Neuronal stem cell (in vitro differentiated cells): ENCODE data around the gene PRKAB2.
"Not testable (repeated sequence)": the region's sequence is repeated elsewhere in the genome, so short reads cannot be mapped to it uniquely, and the experiment has no call there.

ENCODE experiments used
- DNase-seq: peaks from one replicate; pipeline ENCODE4 v3.0.0-alpha.2; 2013; ENCODE audit warnings: low spot score
- H2AFZ ChIP-seq: one replicate; pipeline ENCODE4 v1.6.1; 2013; ENCODE audit warnings: mild to moderate bottlenecking, low read length, inconsistent platforms
- H2AK5ac ChIP-seq: 2 replicates; pipeline ENCODE4 v1.6.1; 2013; ENCODE audit warnings: low read depth, mild to moderate bottlenecking, inconsistent platforms, low read length, moderate library complexity, mixed read lengths
- H2BK120ac ChIP-seq: 2 replicates; pipeline ENCODE4 v1.6.1; 2013; ENCODE audit warnings: low read depth, mild to moderate bottlenecking, inconsistent platforms, low read length, moderate library complexity, mixed read lengths
- H2BK12ac ChIP-seq: one replicate; pipeline ENCODE4 v1.6.1; 2013; ENCODE audit warnings: low read length, inconsistent platforms
- H2BK15ac ChIP-seq: 2 replicates; pipeline ENCODE4 v1.6.1; 2013; ENCODE audit warnings: mild to moderate bottlenecking, low read length, inconsistent platforms, mixed read lengths
- H2BK5ac ChIP-seq: one replicate; pipeline ENCODE4 v1.6.1; 2013; ENCODE audit warnings: inconsistent platforms, mild to moderate bottlenecking, low read length, moderate library complexity
- H3K14ac ChIP-seq: one replicate; pipeline ENCODE4 v1.6.1; 2013; ENCODE audit warnings: low read length, inconsistent platforms
- H3K18ac ChIP-seq: 2 replicates; pipeline ENCODE4 v1.6.1; 2013; ENCODE audit warnings: low read length, inconsistent platforms
- H3K23ac ChIP-seq: 2 replicates; pipeline ENCODE4 v1.6.1; 2013; ENCODE audit warnings: low read depth, mild to moderate bottlenecking, mixed read lengths, low read length, inconsistent platforms; ENCODE audit not compliant: poor library complexity
- H3K27ac ChIP-seq: replicated peaks from 3 replicates; pipeline ENCODE4 v1.5.1; 2013; ENCODE audit warnings: low read length, inconsistent platforms
- H3K27me3 ChIP-seq, 3 experiments: 2 replicates each; pipeline ENCODE4 v1.6.1; 2013; ENCODE audit warnings: low read length in 3 of 3, mild to moderate bottlenecking in 2 of 3, inconsistent platforms in 1 of 3, low read depth in 1 of 3, mixed read lengths in 1 of 3, moderate library complexity in 1 of 3; ENCODE audit not compliant: control insufficient read depth in 3 of 3, insufficient read depth in 3 of 3
- H3K36me3 ChIP-seq, 2 donors: replicated peaks in 1 of 2; 2 replicates each; pipeline ENCODE4 v1.6.1; 2013; ENCODE audit warnings: low read length in 2 of 2; ENCODE audit not compliant: control insufficient read depth in 2 of 2, insufficient read depth in 2 of 2
- H3K4ac ChIP-seq: 2 replicates; pipeline ENCODE4 v1.6.1; 2013; ENCODE audit warnings: inconsistent platforms, mild to moderate bottlenecking, low read length, moderate library complexity
- H3K4me1 ChIP-seq, 2 donors: 1 replicate in 1 of 2; 2 replicates in 1 of 2; pipeline ENCODE4 v1.6.1; 2013; ENCODE audit warnings: low read length in 2 of 2, low read depth in 1 of 2; ENCODE audit not compliant: control insufficient read depth in 2 of 2, insufficient read depth in 1 of 2
- H3K4me2 ChIP-seq: one replicate; pipeline ENCODE4 v1.6.1; 2013; ENCODE audit warnings: mild to moderate bottlenecking, low read length, inconsistent platforms; ENCODE audit not compliant: insufficient read depth, poor library complexity, severe bottlenecking
- H3K4me3 ChIP-seq, 2 donors: 2 replicates each; pipeline ENCODE4 v1.5.1; 2013; ENCODE audit warnings: low read length in 2 of 2, mild to moderate bottlenecking in 2 of 2, inconsistent platforms in 1 of 2, moderate library complexity in 1 of 2
- H3K79me1 ChIP-seq: one replicate; pipeline ENCODE4 v1.6.1; 2013; ENCODE audit warnings: low read depth, mild to moderate bottlenecking, inconsistent platforms, low read length, moderate library complexity
- H3K9ac ChIP-seq: one replicate; pipeline ENCODE4 v1.6.1; 2013; ENCODE audit warnings: mild to moderate bottlenecking, low read depth, low read length, inconsistent platforms; ENCODE audit not compliant: poor library complexity
- H3K9me3 ChIP-seq, 2 donors: replicated peaks in 1 of 2; 2 replicates each; pipeline versions ENCODE3 to v1.6.1; 2013; ENCODE audit warnings: low read length in 2 of 2, mild to moderate bottlenecking in 2 of 2, inconsistent platforms in 1 of 2, low read depth in 1 of 2, mixed read lengths in 1 of 2, moderate library complexity in 1 of 2; ENCODE audit not compliant: control insufficient read depth in 2 of 2, insufficient read depth in 1 of 2
- H4K8ac ChIP-seq: one replicate; pipeline ENCODE4 v1.6.1; 2013; ENCODE audit warnings: low read depth, mild to moderate bottlenecking, inconsistent platforms, low read length, moderate library complexity
- H4K91ac ChIP-seq: one replicate; pipeline ENCODE4 v1.6.1; 2013; ENCODE audit warnings: low read length, low read depth, mild to moderate bottlenecking, inconsistent platforms; ENCODE audit not compliant: poor library complexity
- WGBS, 2 donors: extraction: QIAGEN DNeasy Blood & Tissue Kit; methylation state at CpG; one replicate each; pipeline ENCODE4 v1.1.7; 2013; ENCODE audit warnings: missing lambda C conversion rate in 2 of 2, mixed read lengths in 1 of 2; ENCODE audit not compliant: insufficient read length in 2 of 2, insufficient replicate concordance in 1 of 2; ENCODE audit errors: extremely low coverage in 2 of 2; 5-methylcytosine and 5-hydroxymethylcytosine counted together

Gene PRKAB2

GRCh38 chr1:147151244-147151643 is 21.0 kb downstream of the PRKAB2 start:
- WGBS, 2 donors, result no CpG with 5 or more reads among the region's 1 CpG
- H3K4me1 ChIP-seq, result peaks cover 0 to 2% of the 10 kb centered on the region in 2 donors
- no peak overlapping the region for H2BK15ac ChIP-seq
- H2BK120ac ChIP-seq, result no peak overlapping the region
- H3K9me3 ChIP-seq, result peaks cover 0 to 4% of the 10 kb centered on the region in 2 donors
- H3K4me3 ChIP-seq, result no peak overlapping the region
- H2BK5ac ChIP-seq, result no peak overlapping the region
- no peak overlapping the region for H3K23ac ChIP-seq
- DNase-seq, result peak; percentile 43
- H3K4ac ChIP-seq, result no peak overlapping the region
- H3K27ac ChIP-seq, result no peak overlapping the region
- H3K36me3 ChIP-seq, result peaks cover 0 to 12% of the 10 kb centered on the region in 2 donors
- no peak overlapping the region for H4K91ac ChIP-seq
- H2BK12ac ChIP-seq, result no peak overlapping the region
- H3K27me3 ChIP-seq, result peaks cover 0 to 18% (median 0%) of the 10 kb centered on the region in 3 experiments
- no peak overlapping the region for H3K18ac ChIP-seq
- no peak overlapping the region for H4K8ac ChIP-seq
- H3K79me1 ChIP-seq, result no peaks in the 10 kb centered on the region
- H3K14ac ChIP-seq, result no peak overlapping the region
- H3K9ac ChIP-seq, result no peak overlapping the region
- H2AFZ ChIP-seq, result no peak overlapping the region
- no peak overlapping the region for H3K4me2 ChIP-seq
- no peak overlapping the region for H2AK5ac ChIP-seq

- Histone ChIP-seq H3K4me3 (no peak overlapping the region), H2BK12ac (no peak overlapping the region), H3K4me1 (no peaks in the 10 kb centered on the region), H2BK5ac (no peak overlapping the region), H4K8ac (no peak overlapping the region), H3K27me3 (no peaks in the 10 kb centered on the region), H3K27ac (no peak overlapping the region), H2AK5ac (no peak overlapping the region), H3K4ac (no peak overlapping the region), H3K79me1 (no peaks in the 10 kb centered on the region), H4K91ac (no peak overlapping the region), H2BK120ac (no peak overlapping the region), H3K36me3 (no peaks in the 10 kb centered on the region), H3K23ac (no peak overlapping the region), H2BK15ac (no peak overlapping the region), H3K9ac (no peak overlapping the region), H2AFZ (no peak overlapping the region), H3K4me2 (no peak overlapping the region), H3K14ac (no peak overlapping the region), H3K9me3 (no peaks in the 10 kb centered on the region), H3K18ac (no peak overlapping the region)
- no CpG with 5 or more reads among the region's 2 CpGs for WGBS, 2 donors
- no peak for DNase-seq
Measured at GRCh38 chr1:147142886-147143285, 29.4 kb downstream of the PRKAB2 start.

- not testable (repeated sequence) for H2BK5ac ChIP-seq, DNase-seq, H3K14ac ChIP-seq, H2BK12ac ChIP-seq, H4K8ac ChIP-seq, H3K9me3 ChIP-seq, H3K27ac ChIP-seq, H2AK5ac ChIP-seq, H3K4me3 ChIP-seq, H3K23ac ChIP-seq, H2BK15ac ChIP-seq, H3K36me3 ChIP-seq, H3K4me1 ChIP-seq, H2AFZ ChIP-seq, H3K18ac ChIP-seq, H3K79me1 ChIP-seq, H3K27me3 ChIP-seq, H3K4me2 ChIP-seq, H4K91ac ChIP-seq, H3K4ac ChIP-seq, H3K9ac ChIP-seq, H2BK120ac ChIP-seq
- WGBS, 2 donors, result no CpG with 5 or more reads among the region's 1 CpG
Measured at GRCh38 chr1:147130721-147131120, 41.5 kb downstream of the PRKAB2 start.

GRCh38 chr1:147129116-147129873 is 43.0 kb downstream of the PRKAB2 start:
- no peaks in the 10 kb centered on the region for H3K9me3 ChIP-seq
- no peak for DNase-seq
- no peak overlapping the region for H3K14ac ChIP-seq

More at GRCh38 chr1:147129116-147129873, 43.0 kb downstream of the PRKAB2 start:
- H3K4ac ChIP-seq, result no peak overlapping the region
- H3K79me1 ChIP-seq, result no peaks in the 10 kb centered on the region
- no peak overlapping the region for H3K4me3 ChIP-seq
- no peak overlapping the region for H2BK12ac ChIP-seq
- H2BK15ac ChIP-seq, result no peak overlapping the region
- H3K27me3 ChIP-seq, result peaks cover 0 to 2% (median 0%) of the 10 kb centered on the region in 3 experiments
- no peak overlapping the region for H3K18ac ChIP-seq
- no peak overlapping the region for H4K8ac ChIP-seq
- no peak overlapping the region for H3K23ac ChIP-seq
- H3K4me1 ChIP-seq, result no peaks in the 10 kb centered on the region
- no peak overlapping the region for H4K91ac ChIP-seq
- WGBS, 2 donors, result no CpG with 5 or more reads among the region's 3 CpGs
- no peak overlapping the region for H3K27ac ChIP-seq
- H2BK5ac ChIP-seq, result no peak overlapping the region
- H2AFZ ChIP-seq, result no peak overlapping the region
- H3K36me3 ChIP-seq, result no peaks in the 10 kb centered on the region
- no peak overlapping the region for H2AK5ac ChIP-seq
- no peak overlapping the region for H2BK120ac ChIP-seq
- no peak overlapping the region for H3K4me2 ChIP-seq
- no peak overlapping the region for H3K9ac ChIP-seq
